ENCODE data around the gene ARRDC4.

- no peak for TF ChIP-seq TARDBP (IDR thresholded peaks at IDR 0.05)
- no peak for TF ChIP-seq FOXK2 (IDR thresholded peaks at IDR 0.05)
Measured at GRCh38 chr15:97931314-97931713, 29.2 kb upstream of the ARRDC4 start.

All from HEK293T (cell line).